HL-60 (cell line): ENCODE measurements around the gene NAA80.

Experiments used
- POLR2AphosphoS5 ChIP-seq: IDR thresholded peaks from 2 replicates; pipeline ENCODE4 v1.6.1; 2012; ENCODE audit warnings: low read depth
- TF ChIP-seq, protein P1 (sequence below): IDR thresholded peaks from one replicate; pipeline ENCODE4 v1.5.1; 2011; ENCODE audit warnings: low read length, control low read depth, inconsistent platforms; ENCODE audit not compliant: insufficient read depth
- TF ChIP-seq, protein P2 (sequence below): IDR thresholded peaks from 2 replicates; pipeline ENCODE4 v1.6.1; 2012; ENCODE audit warnings: low read depth; ENCODE audit not compliant: insufficient replicate concordance

DNA sequence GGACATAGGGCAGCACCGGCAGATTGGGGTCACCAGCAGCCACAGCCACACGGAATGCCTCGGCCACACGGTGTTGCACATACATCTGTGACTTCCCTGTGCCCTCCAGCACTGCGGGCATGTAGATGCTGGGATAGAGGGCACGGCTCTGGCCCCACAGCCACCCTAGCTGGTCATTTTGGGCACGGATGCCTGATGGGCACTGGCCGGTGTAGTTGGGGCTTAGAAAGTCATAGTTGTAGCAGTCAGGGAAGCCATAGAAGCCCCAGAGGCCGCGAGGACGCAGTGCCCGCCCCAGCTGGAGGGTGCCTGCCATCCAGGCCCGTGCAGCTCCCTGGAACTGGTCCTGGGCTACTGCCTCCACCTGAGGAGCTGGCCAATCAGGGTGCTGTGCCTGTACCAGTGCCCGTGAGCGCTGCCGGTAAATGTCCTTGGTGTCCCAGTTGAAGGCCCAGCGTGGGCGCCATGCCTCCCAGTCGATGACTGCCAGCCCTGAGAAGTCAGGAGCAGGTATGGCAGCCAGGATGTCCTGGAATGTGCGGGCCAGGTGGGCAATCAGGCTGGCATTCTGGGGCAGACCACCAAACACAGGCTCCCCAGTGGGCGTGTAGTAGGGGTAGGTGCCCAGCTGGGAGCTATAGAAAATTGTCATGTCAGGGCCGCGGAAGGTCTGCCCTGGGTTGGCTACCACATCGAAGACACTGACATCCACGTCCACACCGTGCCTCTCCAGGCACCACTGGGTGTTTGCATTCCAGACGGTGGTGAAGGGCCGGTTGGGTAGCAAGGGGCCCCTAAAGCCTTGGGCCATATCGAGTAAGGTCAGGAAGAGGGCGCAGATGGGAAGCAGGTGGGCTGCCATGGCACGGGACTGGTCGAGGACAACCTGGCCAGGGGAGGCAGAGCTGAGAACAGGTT lies 3.1 kb upstream of the NAA80 start:
- TF ChIP-seq, protein P1, sequence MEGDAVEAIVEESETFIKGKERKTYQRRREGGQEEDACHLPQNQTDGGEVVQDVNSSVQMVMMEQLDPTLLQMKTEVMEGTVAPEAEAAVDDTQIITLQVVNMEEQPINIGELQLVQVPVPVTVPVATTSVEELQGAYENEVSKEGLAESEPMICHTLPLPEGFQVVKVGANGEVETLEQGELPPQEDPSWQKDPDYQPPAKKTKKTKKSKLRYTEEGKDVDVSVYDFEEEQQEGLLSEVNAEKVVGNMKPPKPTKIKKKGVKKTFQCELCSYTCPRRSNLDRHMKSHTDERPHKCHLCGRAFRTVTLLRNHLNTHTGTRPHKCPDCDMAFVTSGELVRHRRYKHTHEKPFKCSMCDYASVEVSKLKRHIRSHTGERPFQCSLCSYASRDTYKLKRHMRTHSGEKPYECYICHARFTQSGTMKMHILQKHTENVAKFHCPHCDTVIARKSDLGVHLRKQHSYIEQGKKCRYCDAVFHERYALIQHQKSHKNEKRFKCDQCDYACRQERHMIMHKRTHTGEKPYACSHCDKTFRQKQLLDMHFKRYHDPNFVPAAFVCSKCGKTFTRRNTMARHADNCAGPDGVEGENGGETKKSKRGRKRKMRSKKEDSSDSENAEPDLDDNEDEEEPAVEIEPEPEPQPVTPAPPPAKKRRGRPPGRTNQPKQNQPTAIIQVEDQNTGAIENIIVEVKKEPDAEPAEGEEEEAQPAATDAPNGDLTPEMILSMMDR = no peak
- no peak for TF ChIP-seq POLR2AphosphoS5
- TF ChIP-seq, protein P2, sequence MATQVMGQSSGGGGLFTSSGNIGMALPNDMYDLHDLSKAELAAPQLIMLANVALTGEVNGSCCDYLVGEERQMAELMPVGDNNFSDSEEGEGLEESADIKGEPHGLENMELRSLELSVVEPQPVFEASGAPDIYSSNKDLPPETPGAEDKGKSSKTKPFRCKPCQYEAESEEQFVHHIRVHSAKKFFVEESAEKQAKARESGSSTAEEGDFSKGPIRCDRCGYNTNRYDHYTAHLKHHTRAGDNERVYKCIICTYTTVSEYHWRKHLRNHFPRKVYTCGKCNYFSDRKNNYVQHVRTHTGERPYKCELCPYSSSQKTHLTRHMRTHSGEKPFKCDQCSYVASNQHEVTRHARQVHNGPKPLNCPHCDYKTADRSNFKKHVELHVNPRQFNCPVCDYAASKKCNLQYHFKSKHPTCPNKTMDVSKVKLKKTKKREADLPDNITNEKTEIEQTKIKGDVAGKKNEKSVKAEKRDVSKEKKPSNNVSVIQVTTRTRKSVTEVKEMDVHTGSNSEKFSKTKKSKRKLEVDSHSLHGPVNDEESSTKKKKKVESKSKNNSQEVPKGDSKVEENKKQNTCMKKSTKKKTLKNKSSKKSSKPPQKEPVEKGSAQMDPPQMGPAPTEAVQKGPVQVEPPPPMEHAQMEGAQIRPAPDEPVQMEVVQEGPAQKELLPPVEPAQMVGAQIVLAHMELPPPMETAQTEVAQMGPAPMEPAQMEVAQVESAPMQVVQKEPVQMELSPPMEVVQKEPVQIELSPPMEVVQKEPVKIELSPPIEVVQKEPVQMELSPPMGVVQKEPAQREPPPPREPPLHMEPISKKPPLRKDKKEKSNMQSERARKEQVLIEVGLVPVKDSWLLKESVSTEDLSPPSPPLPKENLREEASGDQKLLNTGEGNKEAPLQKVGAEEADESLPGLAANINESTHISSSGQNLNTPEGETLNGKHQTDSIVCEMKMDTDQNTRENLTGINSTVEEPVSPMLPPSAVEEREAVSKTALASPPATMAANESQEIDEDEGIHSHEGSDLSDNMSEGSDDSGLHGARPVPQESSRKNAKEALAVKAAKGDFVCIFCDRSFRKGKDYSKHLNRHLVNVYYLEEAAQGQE = no peak
